ENCODE results near the gene WARS2. TPM values are rescaled to one million over a fixed set of nuclear protein-coding genes. Genes with fewer than 3 reads are reported as not detected.

The WARS2 gene
- polyA plus RNA-seq, 1 experiment = 12.6 TPM

DNA sequence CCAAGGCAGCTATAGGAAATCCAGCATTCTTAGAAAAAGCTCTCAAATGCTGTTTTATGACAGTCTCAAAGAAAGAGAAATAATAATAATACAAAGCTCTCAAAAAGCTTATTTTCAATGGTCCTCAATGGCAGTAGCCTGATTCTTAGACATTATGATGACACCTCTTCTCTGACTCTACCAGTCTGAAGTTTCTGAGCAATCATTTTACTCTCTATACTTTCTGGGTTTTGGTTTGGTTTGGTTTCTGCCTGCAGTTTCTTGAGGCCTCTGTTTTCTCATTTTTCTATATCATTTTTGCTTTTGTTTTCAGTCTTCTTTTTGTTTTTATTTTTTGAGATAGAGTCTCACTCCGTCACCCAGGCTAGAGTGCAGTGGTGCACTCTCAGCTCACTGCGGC, 102.1 kb downstream of the WARS2 start:
- CTCF ChIA-PET = interaction anchor here (0.6 to 1.2 kb wide), 2 partner anchors 58 to 93 kb away, joined by 3 to 4 read pairs; no protein-coding TSS in a partner anchor
- no peaks in the 10 kb centered on the region for H3K9me3 ChIP-seq (ENCODE audit: control insufficient read depth, insufficient read depth, low read length)
- TF ChIP-seq, protein P1, sequence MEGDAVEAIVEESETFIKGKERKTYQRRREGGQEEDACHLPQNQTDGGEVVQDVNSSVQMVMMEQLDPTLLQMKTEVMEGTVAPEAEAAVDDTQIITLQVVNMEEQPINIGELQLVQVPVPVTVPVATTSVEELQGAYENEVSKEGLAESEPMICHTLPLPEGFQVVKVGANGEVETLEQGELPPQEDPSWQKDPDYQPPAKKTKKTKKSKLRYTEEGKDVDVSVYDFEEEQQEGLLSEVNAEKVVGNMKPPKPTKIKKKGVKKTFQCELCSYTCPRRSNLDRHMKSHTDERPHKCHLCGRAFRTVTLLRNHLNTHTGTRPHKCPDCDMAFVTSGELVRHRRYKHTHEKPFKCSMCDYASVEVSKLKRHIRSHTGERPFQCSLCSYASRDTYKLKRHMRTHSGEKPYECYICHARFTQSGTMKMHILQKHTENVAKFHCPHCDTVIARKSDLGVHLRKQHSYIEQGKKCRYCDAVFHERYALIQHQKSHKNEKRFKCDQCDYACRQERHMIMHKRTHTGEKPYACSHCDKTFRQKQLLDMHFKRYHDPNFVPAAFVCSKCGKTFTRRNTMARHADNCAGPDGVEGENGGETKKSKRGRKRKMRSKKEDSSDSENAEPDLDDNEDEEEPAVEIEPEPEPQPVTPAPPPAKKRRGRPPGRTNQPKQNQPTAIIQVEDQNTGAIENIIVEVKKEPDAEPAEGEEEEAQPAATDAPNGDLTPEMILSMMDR (IDR thresholded peaks at IDR 0.05; ENCODE audit: low read depth, low read length) = no peak
- no peaks in the 10 kb centered on the region for H3K27me3 ChIP-seq (ENCODE audit: control insufficient read depth, insufficient read depth, low read length)
- no peak overlapping the region for H3K4me3 ChIP-seq (ENCODE audit: low read depth, low read length)
- POLR2A ChIA-PET = no interaction called here
- DNase-seq (ENCODE audit: low read depth, low spot score) = no peak
- H3K27ac ChIP-seq (ENCODE audit: low read depth, low read length) = no peak overlapping the region

DNA sequence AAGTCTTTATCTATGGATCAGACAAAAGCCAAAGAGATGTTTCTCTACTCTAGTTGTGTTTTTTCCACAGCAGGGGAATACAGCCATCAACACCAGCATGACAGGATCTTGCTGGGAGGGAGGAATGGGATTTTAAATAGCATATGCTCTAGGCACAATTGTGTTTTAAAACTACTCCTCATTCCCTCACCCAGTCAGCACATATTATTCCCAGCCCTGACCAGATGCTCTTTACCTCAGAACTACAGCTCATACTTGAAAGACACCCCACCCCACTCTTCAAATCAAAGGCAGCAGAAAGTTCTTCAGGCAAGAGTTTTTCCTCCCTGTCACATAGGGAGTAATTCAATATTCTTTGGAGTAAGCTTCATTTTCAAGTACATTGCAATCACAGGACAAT, 106.1 kb downstream of the WARS2 start:
- ChIA-PET CTCF (interaction anchor here (0.6 kb wide), 1 partner anchor 649 kb away, joined by 3 read pairs; no protein-coding TSS in a partner anchor), POLR2A (no interaction called here)
- no peak for DNase-seq (ENCODE audit: low read depth, low spot score)
- TF ChIP-seq, protein P1 (IDR thresholded peaks at IDR 0.05; ENCODE audit: low read depth, low read length) = no peak
- H3K4me3 ChIP-seq (ENCODE audit: low read depth, low read length) = no peak overlapping the region
- H3K9me3 ChIP-seq (ENCODE audit: control insufficient read depth, insufficient read depth, low read length) = no peaks in the 10 kb centered on the region; the same call in 1 of the 2 replicates
- H3K27ac ChIP-seq (ENCODE audit: low read depth, low read length) = no peak overlapping the region
- H3K27me3 ChIP-seq (ENCODE audit: control insufficient read depth, insufficient read depth, low read length) = no peaks in the 10 kb centered on the region

DNA sequence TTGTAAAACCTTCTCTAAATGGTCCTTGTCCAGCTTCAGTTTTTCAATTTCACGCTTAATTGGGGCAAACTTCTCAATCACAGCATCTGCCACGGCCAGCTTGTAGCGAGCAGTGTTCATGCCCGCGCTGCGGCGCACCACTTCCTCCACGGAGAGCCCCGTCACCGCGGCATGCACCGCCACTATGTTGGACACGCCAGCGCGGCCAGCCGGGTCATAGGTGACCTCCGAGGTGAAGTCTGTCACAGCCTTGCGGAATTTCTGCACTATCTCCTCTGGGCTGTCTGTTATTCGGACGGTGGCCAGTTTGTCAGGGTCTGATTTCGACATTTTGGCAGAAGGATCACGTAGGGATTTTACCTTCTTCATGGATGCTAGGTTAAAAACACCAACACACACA, 107.5 kb downstream of the WARS2 start:
- peak overlapping the region; percentile 0 for H3K27ac ChIP-seq (ENCODE audit: low read depth, low read length)
- no peaks in the 10 kb centered on the region for H3K27me3 ChIP-seq (ENCODE audit: control insufficient read depth, insufficient read depth, low read length)
- TF ChIP-seq, protein P1 (IDR thresholded peaks at IDR 0.05; ENCODE audit: low read depth, low read length) = no peak
- no peaks in the 10 kb centered on the region; the same call in 1 of the 2 replicates for H3K9me3 ChIP-seq (ENCODE audit: control insufficient read depth, insufficient read depth, low read length)
- CTCF ChIA-PET = no interaction called here
- POLR2A ChIA-PET = no interaction called here
- H3K4me3 ChIP-seq (ENCODE audit: low read depth, low read length) = no peak overlapping the region
- no peak for DNase-seq (ENCODE audit: low read depth, low spot score)

DNA sequence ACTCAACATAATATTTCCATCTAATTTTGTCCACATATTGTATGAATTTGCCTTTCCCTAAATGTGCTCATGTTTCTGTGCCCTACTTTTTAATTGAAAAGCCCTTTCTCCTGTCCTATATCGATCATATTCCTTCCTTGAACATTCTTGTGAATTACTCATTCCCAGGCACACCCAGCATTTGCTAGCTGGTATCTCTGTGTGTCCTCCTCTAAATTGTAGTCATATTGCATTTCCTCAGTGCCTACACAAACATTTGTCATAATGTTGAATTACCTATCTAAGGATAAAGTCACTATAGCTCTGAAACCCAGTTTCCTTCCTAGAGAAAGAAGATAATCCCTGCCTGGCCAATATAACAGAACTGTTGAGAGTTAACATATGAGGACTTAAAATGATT, 112.7 kb downstream of the WARS2 start:
- no peak for DNase-seq (ENCODE audit: low read depth, low spot score)
- H3K4me3 ChIP-seq (ENCODE audit: low read depth, low read length) = no peak overlapping the region
- H3K27me3 ChIP-seq (ENCODE audit: control insufficient read depth, insufficient read depth, low read length) = no peaks in the 10 kb centered on the region
- TF ChIP-seq, protein P1 (IDR thresholded peaks at IDR 0.05; ENCODE audit: low read depth, low read length) = no peak
- no peaks in the 10 kb centered on the region; the same call in 1 of the 2 replicates for H3K9me3 ChIP-seq (ENCODE audit: control insufficient read depth, insufficient read depth, low read length)
- H3K27ac ChIP-seq (ENCODE audit: low read depth, low read length) = no peak overlapping the region
- ChIA-PET CTCF (interaction anchor here (1.1 kb wide), 1 partner anchor 19 kb away, joined by 4 read pairs; no protein-coding TSS in a partner anchor), POLR2A (no interaction called here)

DNA sequence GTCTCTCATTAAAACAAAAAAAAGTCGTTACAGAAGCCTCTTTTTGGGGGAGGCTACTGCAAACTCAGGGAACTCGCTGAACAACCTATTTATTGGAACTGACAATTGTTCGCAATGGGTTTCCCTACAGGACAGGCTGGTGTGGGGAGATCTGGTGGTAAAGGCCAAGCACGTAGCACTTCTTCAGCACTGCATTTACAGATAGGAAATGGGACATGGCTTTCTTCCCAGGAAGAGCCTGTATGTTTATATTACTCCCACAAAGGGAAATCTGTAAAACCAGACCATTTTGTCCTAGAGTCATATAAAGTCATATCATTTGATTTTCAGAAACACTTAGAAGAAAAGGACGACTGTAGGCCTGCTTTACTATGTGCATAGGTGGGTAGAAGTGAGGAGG, 113.5 kb downstream of the WARS2 start:
- TF ChIP-seq, protein P1 (IDR thresholded peaks at IDR 0.05; ENCODE audit: low read depth, low read length) = no peak
- ChIA-PET POLR2A (no interaction called here), CTCF (no interaction called here)
- Histone ChIP-seq H3K4me3 (ENCODE audit: low read depth, low read length) (no peak overlapping the region), H3K27me3 (ENCODE audit: control insufficient read depth, insufficient read depth, low read length) (no peaks in the 10 kb centered on the region), H3K9me3 (ENCODE audit: control insufficient read depth, insufficient read depth, low read length) (no peaks in the 10 kb centered on the region), H3K27ac (ENCODE audit: low read depth, low read length) (no peak overlapping the region)
- DNase-seq (ENCODE audit: low read depth, low spot score) = no peak

All from AG04450 (cell line).